WERI-Rb-1 (cell line): Measurements from ENCODE around the gene OTOG.

Experiments
- DNase-seq: peaks from one replicate; pipeline ENCODE4 v3.0.0-alpha.2; 2020
- H3K27ac ChIP-seq: fragments of 250-450 bp; sonication (Bioruptor Pico); 2 replicates; pipeline ENCODE4 v1.5.1; 2020; ENCODE audit warnings: mild to moderate bottlenecking, moderate library complexity
- H3K27me3 ChIP-seq: fragments of 250-450 bp; sonication (Bioruptor Pico); 2 replicates; pipeline ENCODE4 v1.5.1; 2021; ENCODE audit warnings: mild to moderate bottlenecking, low read depth, moderate library complexity; ENCODE audit not compliant: insufficient read depth, severe bottlenecking
- H3K36me3 ChIP-seq: fragments of 250-450 bp; sonication (Bioruptor Pico); 2 replicates; pipeline ENCODE4 v1.5.1; 2020; ENCODE audit warnings: mild to moderate bottlenecking, moderate library complexity
- H3K4me3 ChIP-seq: 2 replicates; pipeline ENCODE4 v1.5.1; 2011; ENCODE audit warnings: low read depth, mild to moderate bottlenecking, control low read depth, low read length
- H3K9me3 ChIP-seq: fragments of 250-450 bp; sonication (Bioruptor Pico); 2 replicates; pipeline ENCODE4 v1.5.1; 2021; ENCODE audit warnings: mild to moderate bottlenecking, moderate library complexity; ENCODE audit not compliant: severe bottlenecking
- TF ChIP-seq, protein P1 (sequence below): IDR thresholded peaks from 2 replicates; pipeline ENCODE4 v1.5.1; 2011; ENCODE audit warnings: low read depth, mild to moderate bottlenecking, control low read depth, inconsistent platforms, low read length

OTOG gene

DNA sequence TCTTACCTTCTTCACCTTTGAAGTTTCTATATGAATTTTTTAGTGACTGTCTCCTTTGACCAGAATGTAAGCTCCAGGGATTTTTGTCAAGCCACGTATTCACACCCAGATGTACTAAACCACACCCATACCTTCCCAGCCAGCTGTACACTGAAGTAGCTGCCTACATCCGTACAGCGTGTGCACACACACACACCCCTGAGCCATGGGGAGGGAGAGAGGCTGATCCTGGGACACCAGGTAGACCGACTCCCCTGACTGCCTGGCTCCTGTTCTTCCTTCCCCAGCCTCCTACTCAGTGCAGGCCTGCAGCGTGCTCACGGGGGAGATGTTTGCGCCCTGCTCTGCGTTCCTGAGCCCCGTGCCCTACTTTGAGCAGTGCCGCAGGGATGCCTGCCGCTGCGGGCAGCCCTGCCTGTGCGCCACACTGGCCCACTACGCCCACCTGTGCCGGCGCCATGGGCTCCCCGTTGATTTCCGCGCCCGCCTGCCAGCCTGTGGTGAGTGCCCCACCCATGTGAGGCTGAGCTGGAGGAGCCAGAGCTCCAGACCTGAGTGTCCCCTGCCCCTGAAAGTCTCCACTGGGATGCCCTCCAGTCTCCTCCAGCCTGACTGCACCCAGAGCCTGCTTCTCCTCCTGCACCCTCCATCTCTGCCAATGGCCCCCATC, 25.9 kb downstream of the OTOG start:
- Histone ChIP-seq H3K27ac (no peak overlapping the region), H3K27me3 (no peaks in the 10 kb centered on the region), H3K4me3 (no peak overlapping the region), H3K36me3 (no peaks in the 10 kb centered on the region), H3K9me3 (no peaks in the 10 kb centered on the region)
- TF ChIP-seq, protein P1, sequence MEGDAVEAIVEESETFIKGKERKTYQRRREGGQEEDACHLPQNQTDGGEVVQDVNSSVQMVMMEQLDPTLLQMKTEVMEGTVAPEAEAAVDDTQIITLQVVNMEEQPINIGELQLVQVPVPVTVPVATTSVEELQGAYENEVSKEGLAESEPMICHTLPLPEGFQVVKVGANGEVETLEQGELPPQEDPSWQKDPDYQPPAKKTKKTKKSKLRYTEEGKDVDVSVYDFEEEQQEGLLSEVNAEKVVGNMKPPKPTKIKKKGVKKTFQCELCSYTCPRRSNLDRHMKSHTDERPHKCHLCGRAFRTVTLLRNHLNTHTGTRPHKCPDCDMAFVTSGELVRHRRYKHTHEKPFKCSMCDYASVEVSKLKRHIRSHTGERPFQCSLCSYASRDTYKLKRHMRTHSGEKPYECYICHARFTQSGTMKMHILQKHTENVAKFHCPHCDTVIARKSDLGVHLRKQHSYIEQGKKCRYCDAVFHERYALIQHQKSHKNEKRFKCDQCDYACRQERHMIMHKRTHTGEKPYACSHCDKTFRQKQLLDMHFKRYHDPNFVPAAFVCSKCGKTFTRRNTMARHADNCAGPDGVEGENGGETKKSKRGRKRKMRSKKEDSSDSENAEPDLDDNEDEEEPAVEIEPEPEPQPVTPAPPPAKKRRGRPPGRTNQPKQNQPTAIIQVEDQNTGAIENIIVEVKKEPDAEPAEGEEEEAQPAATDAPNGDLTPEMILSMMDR = no peak
- DNase-seq = no peak

DNA sequence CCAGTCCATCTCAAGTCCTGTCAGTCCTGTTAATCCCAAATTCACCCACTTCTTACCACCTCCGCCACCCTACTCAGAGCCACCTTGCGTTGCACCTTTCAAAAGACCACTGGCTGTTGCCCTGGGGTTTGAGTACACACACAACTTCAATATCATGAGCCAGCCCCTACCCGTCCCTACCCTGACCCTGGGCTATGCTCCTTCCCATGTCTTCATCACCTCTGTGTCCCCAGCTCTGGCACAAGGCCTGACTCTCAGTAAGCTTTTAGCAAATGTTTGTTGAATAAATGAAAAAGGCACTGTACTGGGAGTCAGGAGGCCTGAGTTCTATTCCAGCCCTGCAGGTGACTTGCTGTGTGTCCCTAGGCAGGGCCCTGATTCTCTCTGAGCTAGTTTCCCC, 26.5 kb downstream of the OTOG start:
- H3K4me3 ChIP-seq = no peak overlapping the region
- TF ChIP-seq, protein P1 = no peak
- no peak overlapping the region for H3K27ac ChIP-seq
- no peaks in the 10 kb centered on the region for H3K36me3 ChIP-seq
- DNase-seq = no peak
- no peaks in the 10 kb centered on the region for H3K9me3 ChIP-seq
- H3K27me3 ChIP-seq = no peaks in the 10 kb centered on the region

DNA sequence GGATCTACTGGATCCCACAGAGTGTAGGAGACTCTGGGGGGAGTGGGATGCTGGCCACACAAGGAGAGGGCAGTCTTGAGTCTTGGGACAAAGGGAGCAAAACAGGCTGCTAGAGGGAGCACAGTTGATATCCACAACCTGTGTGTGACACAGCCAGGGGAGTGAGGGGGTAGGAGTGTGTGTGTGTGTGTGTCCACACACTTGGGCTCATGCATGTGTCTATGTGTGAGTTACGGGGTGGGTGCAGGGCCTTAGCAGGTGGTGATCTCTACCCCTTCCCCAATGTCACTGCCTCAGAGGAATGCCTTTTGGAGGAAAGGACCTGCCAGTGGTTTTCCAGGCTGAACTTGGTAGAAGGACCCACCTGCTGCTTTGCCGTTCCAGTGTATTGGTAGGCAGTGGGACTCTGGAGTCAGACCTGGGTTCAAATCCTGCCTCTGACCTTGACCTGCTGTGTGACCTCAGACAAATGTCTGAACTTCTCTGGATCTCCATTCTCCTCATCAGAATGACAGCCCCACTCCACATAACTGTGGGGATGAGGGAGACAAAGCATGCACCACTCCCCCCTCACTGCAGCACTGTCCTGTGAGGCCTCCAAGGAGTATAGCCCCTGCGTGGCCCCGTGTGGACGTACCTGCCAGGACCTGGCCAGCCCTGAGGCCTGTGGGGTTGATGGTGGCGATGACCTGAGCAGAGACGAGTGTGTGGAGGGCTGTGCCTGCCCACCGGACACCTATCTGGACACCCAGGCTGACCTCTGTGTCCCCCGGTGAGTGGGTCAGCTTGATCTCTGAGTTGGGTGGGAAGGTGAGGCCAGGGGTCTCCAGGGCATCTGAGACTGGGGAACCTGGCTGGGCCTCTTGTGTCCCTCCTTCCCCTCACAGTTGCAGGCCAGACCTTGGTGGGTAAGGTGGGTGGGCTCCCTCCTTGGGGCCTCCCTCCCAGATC, 27.4 kb downstream of the OTOG start:
- H3K4me3 ChIP-seq = no peak overlapping the region
- TF ChIP-seq, protein P1 = no peak
- H3K9me3 ChIP-seq = no peaks in the 10 kb centered on the region
- H3K27me3 ChIP-seq = no peaks in the 10 kb centered on the region
- DNase-seq = no peak
- H3K27ac ChIP-seq = no peak overlapping the region
- no peaks in the 10 kb centered on the region for H3K36me3 ChIP-seq

DNA sequence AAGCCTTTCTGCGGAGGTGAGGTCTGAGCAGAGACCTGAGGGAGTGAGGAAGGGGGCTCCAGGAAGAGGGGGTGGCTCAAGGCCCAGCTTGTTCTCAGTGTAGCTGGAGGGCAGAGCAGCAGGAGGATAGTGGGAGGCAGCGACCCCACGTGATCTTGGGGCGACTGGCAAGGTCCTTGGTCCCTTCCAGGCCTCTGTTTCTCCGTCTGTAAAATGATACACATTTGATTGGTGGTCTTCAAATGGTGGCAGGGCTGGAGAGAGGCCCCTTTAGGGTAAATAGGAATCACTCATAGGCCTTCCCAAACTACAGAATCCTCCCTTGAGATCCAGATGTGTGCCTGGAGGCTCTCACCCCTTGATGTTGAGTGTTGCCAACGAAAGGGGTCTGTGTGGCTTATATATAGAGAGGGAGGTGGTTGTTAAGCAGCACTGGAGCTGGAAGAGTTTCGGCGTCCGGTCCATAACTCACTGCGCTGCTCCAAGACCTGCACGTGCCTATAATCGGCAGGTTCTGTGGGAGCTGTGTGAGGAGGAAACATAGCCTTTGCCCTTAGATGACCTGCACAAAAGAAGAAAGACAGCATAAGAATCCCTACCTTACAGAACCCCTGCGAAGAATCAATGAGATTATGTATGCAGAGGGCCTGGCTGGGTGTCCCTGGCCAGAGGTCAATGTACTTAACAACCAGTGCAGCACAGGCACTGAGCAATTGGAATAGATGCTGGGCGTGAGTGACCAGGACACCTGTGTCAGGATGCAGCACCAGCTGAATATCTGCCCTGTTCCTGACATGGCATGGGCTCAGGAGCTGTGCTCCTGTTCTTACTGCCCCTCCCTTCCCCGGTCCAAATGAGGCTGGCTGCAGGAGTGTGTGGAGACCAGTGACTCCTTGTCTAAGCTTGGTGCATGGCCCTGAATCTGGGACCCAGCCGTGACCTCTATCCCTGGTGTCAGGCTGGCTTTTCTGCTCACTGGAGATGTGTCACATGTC, 28.7 kb downstream of the OTOG start:
- Histone ChIP-seq H3K36me3 (no peaks in the 10 kb centered on the region), H3K27me3 (no peaks in the 10 kb centered on the region), H3K27ac (no peak overlapping the region), H3K4me3 (no peak overlapping the region), H3K9me3 (no peaks in the 10 kb centered on the region)
- DNase-seq = peak; percentile 59
- TF ChIP-seq, protein P1 = no peak

DNA sequence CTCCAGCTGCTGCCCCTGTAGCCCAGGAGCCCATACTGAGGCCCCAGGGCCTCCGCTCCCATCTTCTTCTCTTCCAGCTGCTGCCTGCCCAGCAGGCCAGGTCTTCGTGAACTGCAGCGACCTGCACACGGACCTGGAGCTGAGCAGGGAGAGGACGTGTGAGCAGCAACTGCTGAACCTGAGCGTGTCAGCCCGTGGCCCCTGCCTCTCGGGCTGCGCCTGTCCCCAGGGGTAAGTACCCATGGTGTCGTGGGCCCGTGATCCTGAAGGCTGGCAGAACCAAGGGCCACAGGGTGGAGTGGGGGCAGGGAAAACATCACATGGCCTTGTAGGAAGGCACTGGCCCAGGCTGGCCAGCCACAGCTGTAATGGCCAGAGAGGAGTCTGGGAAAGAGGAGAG, 31.2 kb downstream of the OTOG start:
- Histone ChIP-seq H3K36me3 (no peaks in the 10 kb centered on the region), H3K27ac (no peak overlapping the region), H3K9me3 (no peaks in the 10 kb centered on the region), H3K4me3 (no peak overlapping the region), H3K27me3 (no peaks in the 10 kb centered on the region)
- DNase-seq = no peak
- TF ChIP-seq, protein P1 = no peak
